C4-2B (cell line): Measurements from ENCODE around the gene MCF2L.

ENCODE experiments used
- CTCF ChIP-seq: fragments of 450-650 bp; conservative IDR thresholded peaks from 2 replicates; pipeline ENCODE4 v1.5.1; 2017; ENCODE audit warnings: mild to moderate bottlenecking
- ZFX ChIP-seq: fragments of 450-650 bp; IDR thresholded peaks from 2 replicates; pipeline ENCODE4 v1.6.1; 2017

GRCh38 chr13:112961457-112962369, 7.3 kb upstream of the MCF2L start:
- TF ChIP-seq CTCF (no peak), ZFX (no peak)
